Astrocyte of the spinal cord (primary cell): ENCODE results near the gene SRRM2.

ENCODE experiments used
- DNase-seq: peaks from one replicate; pipeline ENCODE4 v3.0.0; 2011; ENCODE audit warnings: low read depth, low spot score
- H3K4me3 ChIP-seq: 2 replicates; pipeline ENCODE4 v1.5.1; 2011; ENCODE audit warnings: low read depth, mild to moderate bottlenecking, low read length, moderate library complexity
- in situ Hi-C: cut with HindIII; loops from 2 replicates; pipeline ENCODE4 v1.10.0; 2017; ENCODE audit warnings: low sequenced_read_pairs
- TF ChIP-seq, protein P1 (sequence below): IDR thresholded peaks from 2 replicates; pipeline ENCODE4 v1.5.1; 2012; ENCODE audit warnings: low read depth, mild to moderate bottlenecking, low read length, inconsistent platforms

SRRM2 gene

DNA sequence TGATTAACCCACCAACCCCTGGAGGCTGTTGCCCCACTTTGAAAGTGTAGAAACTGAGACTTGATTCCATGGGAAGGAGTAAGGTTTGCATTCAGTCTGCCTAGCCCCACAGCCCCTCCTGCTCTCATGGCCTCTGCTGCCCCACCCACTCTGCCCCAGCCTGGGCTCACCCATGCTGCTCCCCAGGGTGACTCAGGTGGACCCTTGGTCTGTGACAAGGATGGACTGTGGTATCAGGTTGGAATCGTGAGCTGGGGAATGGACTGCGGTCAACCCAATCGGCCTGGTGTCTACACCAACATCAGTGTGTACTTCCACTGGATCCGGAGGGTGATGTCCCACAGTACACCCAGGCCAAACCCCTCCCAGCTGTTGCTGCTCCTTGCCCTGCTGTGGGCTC lies 52.3 kb downstream of the SRRM2 start:
- no peak overlapping the region for H3K4me3 ChIP-seq
- no peak for DNase-seq
- TF ChIP-seq, protein P1, sequence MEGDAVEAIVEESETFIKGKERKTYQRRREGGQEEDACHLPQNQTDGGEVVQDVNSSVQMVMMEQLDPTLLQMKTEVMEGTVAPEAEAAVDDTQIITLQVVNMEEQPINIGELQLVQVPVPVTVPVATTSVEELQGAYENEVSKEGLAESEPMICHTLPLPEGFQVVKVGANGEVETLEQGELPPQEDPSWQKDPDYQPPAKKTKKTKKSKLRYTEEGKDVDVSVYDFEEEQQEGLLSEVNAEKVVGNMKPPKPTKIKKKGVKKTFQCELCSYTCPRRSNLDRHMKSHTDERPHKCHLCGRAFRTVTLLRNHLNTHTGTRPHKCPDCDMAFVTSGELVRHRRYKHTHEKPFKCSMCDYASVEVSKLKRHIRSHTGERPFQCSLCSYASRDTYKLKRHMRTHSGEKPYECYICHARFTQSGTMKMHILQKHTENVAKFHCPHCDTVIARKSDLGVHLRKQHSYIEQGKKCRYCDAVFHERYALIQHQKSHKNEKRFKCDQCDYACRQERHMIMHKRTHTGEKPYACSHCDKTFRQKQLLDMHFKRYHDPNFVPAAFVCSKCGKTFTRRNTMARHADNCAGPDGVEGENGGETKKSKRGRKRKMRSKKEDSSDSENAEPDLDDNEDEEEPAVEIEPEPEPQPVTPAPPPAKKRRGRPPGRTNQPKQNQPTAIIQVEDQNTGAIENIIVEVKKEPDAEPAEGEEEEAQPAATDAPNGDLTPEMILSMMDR: no peak
- in situ Hi-C loops: no loop called here

DNA sequence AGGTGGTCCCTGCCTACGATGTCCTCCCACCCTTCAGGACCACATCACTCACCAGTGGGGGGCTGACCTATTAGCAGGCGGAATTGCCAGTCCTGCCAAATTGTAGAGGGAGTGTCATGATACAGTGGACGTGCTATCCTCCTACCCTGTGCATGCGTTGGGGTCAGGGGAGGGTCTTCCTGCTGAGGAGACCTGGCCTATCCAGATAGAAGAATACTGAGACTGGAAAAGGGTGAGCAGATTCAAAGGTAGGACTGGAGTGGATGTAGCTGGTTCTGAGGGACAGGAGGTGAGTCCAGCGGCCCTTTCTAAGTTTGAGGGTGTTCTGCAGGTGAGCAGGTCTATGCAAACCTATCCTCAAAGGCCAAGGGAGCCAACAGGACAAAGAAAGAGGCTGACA lies 53.8 kb downstream of the SRRM2 start:
- TF ChIP-seq, protein P1: no peak
- in situ Hi-C loops: no loop called here

DNA sequence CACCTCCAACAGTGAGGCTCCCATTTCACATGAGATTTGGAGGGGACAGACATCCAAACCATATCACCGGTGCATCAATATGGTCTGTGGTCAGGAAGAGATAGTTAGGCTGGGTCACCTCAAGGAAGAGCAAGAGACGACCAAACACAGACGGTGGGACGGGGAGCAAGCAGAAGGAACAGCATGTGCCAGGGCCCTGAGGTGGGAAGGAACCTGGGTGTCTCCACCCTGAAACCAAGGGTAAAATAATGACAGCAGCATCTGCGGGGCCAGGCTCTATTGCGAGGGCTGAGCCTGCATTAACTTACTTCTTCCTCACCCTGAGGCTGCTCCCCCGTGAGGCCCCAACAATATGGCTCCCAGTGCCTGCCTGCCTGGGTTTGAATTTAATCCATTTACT lies 55.7 kb downstream of the SRRM2 start:
- H3K4me3 ChIP-seq: no peak overlapping the region
- no peak for DNase-seq
- in situ Hi-C loops: no loop called here
- TF ChIP-seq, protein P1: no peak

More for the DNA sequence above, 53.8 kb downstream of the SRRM2 start:
- no peak for DNase-seq
- no peak overlapping the region for H3K4me3 ChIP-seq

DNA sequence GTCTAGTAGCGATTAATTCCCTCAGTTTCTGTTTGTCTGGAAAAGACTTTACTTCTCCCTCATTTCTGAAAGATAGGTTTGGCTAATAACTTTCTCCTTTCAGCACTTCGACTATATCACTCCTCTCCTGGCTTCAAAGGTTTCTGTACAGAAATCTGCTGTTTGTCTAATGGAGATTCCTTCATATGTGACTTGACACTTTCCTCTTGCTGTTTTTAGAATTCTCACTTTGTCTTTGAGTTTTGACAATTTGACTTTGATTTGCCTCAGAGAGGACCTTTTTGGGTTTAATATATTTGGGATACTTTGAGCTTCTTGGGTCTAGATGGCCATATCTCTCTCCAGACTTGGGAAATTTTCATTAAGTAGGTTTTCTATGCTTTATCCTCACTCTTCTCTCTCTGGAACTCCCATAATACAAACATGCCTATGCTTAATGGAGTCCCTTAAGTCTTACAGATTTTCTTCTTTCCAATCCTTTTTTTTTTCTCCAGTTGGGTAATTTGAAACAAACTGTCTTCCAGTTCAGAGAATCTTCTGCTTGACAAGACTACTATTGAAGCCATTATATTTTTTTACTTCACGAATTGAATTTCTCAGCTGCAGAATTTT lies 56.8 kb downstream of the SRRM2 start:
- no peak overlapping the region for H3K4me3 ChIP-seq
- in situ Hi-C loops: no loop called here
- TF ChIP-seq, protein P1: no peak
- no peak for DNase-seq

DNA sequence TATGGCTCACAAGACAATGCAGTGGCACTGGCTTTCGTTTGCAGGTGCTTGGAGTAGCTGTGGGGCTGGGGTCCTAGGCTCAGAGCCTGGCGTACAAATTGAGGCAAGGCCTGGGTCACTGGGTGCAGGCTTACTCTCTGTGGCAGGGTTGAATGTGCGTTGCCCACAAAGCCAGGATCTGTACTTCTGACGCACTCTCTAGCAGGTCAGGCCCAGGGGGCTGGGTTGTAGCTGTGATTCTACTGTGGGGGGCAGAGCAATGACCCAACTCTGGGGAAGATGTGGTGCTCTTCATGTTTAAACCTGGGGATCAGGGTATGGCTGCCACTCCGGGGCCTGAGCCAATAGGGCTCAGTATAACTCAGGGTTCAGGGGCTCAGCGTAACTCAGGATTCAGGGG lies 58.2 kb downstream of the SRRM2 start:
- DNase-seq: no peak
- no peak overlapping the region for H3K4me3 ChIP-seq
- in situ Hi-C loops: no loop called here
- TF ChIP-seq, protein P1: no peak

DNA sequence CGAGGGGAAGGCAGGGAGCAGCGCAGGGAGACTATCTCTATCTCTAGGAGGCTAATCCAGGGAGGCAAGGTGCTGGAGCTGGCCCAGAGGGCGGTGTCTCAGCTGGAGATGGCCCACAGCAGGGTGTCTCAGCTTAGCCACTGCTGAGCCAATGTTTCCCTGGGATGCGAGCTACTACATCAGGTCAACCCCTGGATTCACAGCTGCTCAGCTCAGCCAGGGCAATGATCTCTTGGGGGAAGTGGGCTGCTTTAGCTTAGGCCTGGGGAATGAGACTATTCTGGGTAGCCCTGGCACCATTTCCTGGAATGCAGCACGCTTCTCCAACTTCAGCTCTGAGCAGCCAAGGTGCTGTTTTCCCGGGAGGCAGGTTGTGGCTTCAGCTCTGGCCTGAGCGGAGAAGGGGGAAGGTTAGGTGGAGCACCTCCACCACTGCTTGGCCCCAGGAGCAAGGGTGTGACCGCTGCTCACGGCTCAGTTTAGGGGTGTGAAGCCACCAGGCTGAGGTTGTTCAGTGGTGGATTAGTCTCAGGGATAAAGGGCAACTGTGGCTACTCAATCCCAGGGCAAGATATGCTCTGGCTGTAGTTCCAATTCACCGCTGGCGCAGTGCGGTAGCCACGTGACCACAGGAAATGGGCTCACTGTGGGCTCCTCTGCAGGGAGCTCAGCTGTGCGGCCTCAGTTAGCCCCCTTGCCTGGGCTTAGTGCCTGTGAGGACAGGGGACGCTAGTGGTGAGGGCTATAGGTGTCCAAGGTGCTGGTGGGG lies 59.4 kb downstream of the SRRM2 start:
- no peak overlapping the region for H3K4me3 ChIP-seq
- in situ Hi-C loops: no loop called here
- no peak for DNase-seq
- TF ChIP-seq, protein P1: no peak
